GM21423 (cell line): ENCODE data around the gene TOM1L1.
A peak's percentile ranks its signal among the peaks of the same experiment; 100 is the strongest.

ENCODE experiments used
- ATAC-seq: cut with Tn5 transposase; IDR thresholded peaks from one replicate; pipeline ENCODE4 v1.9.1; 2021; ENCODE audit warnings: mild to moderate bottlenecking, moderate library complexity; ENCODE audit not compliant: unreplicated experiment

Gene TOM1L1

DNA sequence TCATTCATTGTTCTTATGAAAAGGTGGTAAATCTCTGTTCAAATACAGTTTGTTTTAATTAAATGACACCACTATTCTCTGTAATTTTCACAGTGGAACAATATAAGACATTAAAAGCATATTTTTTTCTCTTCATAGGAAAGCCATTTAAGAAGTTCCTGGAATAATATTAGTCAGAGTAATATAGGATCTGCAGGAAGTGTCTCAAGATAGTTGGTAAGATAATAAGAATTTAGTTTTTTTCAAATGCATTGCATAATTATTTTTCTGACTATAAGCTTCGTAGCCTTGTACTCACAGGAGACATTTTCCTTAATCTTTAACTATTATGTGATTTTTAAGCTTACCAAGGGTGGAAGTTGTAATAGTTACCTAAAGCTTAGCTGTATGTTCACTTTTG is 84.8 kb downstream of the TOM1L1 start:
- no peak for ATAC-seq

DNA sequence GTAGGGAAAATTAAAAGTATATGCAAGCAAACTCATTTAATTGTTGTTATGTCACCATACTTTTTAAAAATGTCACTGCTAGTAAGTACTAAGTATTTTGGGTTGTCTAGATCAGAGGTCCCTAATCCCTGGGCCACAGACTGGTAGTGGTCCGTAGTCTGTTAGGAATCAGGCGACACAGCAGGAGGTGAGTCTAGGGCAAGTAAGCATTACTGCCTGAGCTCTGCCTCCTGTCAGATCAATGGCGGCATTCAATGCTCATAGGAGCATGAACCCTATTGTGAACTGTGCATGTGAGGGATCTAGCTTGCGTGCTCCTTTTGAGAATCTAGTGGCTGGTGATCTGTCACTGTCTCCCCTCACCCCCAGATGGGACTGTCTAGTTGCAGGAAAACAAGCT is 89.5 kb downstream of the TOM1L1 start:
- no peak for ATAC-seq

DNA sequence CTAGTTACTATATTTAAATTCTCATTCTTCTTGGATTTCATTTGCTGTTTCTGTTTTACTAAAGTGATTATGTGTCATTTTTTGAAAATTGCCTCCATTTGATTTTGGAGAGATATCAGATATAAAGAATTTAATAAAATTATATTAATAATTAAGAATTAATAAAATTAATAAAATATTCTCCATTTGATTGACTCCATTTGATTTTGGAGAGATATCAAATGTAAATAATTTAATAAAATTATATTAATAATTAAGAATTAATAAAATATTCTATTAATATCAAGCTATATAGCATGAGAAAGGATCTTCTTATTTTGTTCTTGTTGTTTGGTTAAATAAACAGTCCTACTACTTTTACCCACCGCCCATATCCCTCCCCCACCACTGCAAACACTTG is 90.9 kb downstream of the TOM1L1 start:
- ATAC-seq = no peak

DNA sequence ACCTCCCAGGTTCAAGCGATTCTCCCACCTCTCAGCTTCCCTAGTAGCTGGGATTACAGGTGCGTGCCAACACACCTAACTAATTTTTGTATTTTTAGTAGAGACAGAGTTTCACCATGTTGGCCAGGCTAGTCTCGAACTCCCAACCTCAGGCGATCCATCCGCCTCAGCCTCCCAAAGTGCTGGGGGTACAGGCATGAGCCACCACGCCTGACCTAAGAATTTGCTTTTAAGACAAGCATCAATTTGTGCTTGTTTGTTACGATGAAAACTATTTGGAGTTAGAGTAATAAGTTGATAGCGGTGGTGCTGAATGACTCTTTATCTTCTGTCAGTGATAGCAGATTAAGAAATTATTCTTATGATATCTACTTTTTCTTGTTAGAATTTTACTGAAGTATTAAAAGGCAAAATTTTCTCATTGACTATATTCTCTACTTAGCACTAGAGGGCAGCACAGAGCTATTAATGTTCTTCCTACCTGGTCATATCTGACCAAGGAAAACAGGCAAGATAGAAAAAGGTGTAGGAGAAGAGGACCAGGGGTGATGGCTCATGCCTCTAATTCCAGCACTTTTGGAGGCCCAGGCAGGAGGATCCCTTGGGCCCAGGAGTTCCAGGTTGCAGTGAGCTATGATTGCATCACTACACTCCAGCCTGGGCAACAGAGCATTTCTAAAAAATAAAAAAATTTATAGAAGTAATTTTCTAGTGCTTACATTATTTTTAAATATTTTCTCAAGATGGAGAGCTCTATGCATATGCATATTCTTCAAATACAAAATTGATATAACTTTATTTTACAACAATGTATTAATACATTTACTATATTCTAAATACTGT is 92.4 kb downstream of the TOM1L1 start:
- peak; percentile 52 for ATAC-seq

DNA sequence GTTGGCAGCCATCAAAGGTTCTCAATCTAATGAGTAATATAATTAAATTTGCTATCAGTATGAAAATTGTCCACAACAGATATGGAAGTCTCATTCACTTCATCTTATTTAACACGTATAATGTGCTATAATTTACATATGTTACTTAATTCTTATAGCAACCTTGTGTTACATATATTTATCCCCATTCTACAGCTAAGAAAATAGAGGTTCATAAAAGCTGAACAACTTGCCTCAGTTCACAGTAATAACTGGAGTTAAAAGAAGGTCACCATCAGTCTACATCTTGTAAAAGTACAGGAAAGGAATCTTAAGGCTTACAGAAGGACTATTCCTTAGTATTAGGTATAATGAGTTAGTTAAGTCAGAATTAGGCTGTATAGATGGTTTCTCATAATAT is 95.8 kb downstream of the TOM1L1 start:
- ATAC-seq = no peak

DNA sequence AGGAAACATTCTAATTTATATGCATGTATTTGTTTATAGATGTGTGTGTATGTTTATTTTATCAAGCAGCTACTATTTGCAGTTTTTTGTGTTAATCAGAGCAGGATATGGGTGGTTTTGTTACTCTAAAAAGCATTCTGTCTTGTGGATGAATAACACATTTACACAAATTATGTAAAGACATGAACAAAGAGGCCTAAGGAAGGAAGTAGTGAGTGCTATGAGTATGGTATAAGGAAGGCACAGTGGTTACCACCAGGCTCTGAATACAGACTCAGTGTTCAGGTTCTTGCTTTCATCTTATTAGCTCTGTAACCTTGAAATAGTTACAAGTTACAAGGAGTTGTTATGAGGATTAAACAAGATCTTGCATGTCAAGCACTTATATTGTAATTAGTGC is 101.8 kb downstream of the TOM1L1 start:
- no peak for ATAC-seq

DNA sequence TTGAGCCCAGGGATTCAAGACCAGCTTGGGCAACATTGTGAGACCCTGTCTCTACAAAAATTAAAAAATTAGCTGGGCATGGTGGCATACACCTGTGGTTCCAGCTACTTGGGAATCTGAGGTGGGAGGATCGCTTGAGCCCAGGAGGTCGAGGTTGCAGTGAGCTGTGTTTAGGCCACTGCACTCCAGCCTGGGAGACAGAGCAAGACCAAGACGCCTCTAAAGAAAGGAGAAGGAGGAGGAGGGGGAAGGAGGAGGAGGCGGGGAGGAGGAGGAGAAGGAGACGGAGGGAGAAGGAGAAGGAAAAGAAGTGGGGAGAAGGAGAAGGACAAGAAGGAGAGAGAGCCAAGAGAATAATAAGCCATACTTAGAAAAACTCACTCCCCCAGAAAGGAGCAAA is 103.8 kb downstream of the TOM1L1 start:
- no peak for ATAC-seq

DNA sequence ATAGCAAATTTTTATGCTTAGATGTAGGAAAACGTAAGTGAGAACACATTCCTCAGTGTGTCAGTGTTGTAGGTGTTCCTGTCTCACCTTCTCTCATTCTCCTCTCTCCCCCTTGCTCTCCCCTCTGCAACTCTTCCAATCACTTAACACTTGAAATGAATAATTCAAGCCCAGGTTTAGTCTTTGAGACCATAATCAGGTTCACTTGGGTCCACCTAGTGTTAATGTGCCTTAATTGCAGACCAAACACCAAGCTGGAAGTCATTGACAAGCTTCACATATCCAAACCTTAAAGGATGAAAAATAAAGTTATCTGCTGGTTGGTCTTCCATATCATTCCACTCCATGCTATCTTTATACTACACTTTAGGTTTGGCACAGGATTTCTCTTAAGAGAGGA is 104.9 kb downstream of the TOM1L1 start:
- no peak for ATAC-seq
